CD14-positive monocyte (primary cell): Measurements from ENCODE around the gene DGKQ. TPM values are rescaled to one million over a fixed set of nuclear protein-coding genes. Genes with fewer than 3 reads are reported as not detected.
A peak's percentile ranks its signal among the peaks of the same experiment; 100 is the strongest.

Experiments used
- DNase-seq, 3 donors: peaks; one replicate each; pipeline ENCODE4 v3.0.0-alpha.2; 2011 to 2022
- H2AFZ ChIP-seq: 2 replicates; pipeline ENCODE4 v1.6.0; 2012; ENCODE audit warnings: mild to moderate bottlenecking, low read depth, low read length, inconsistent platforms; ENCODE audit not compliant: insufficient read depth, poor library complexity, severe bottlenecking
- H3K27ac ChIP-seq, 2 donors: 1 replicate in 1 of 2; 2 replicates in 1 of 2; pipeline ENCODE4 v1.5.1; 2012 to 2013; ENCODE audit warnings: low read length in 2 of 2, control low read depth in 1 of 2, inconsistent platforms in 1 of 2, low read depth in 1 of 2, mild to moderate bottlenecking in 1 of 2
- H3K27me3 ChIP-seq, 2 donors: one replicate each; pipeline versions ENCODE4 v1.6.0 to v1.6.1; 2011 to 2013; ENCODE audit warnings: low read length in 2 of 2; ENCODE audit not compliant: control insufficient read depth in 2 of 2, insufficient read depth in 2 of 2
- H3K36me3 ChIP-seq, 2 donors: replicated peaks in 1 of 2; 1 replicate in 1 of 2; 2 replicates in 1 of 2; pipeline versions ENCODE4 v1.5.1 to v1.6.1; 2012 to 2013; ENCODE audit warnings: low read length in 2 of 2, control low read depth in 1 of 2, inconsistent platforms in 1 of 2, mild to moderate bottlenecking in 1 of 2; ENCODE audit not compliant: insufficient read depth in 2 of 2, control insufficient read depth in 1 of 2
- H3K4me1 ChIP-seq, 2 donors: 1 replicate in 1 of 2; 2 replicates in 1 of 2; pipeline versions ENCODE4 v1.5.1 to v1.6.1; 2012 to 2013; ENCODE audit warnings: low read length in 2 of 2, control low read depth in 1 of 2, inconsistent platforms in 1 of 2, mild to moderate bottlenecking in 1 of 2, moderate library complexity in 1 of 2; ENCODE audit not compliant: insufficient read depth in 2 of 2, control insufficient read depth in 1 of 2
- H3K4me2 ChIP-seq: replicated peaks from 2 replicates; pipeline ENCODE3; 2012; ENCODE audit warnings: low read length, moderate library complexity, mild to moderate bottlenecking; ENCODE audit not compliant: poor library complexity, severe bottlenecking; ENCODE audit errors: extremely low read depth
- H3K4me3 ChIP-seq, 3 experiments: fragments of 200-600 bp in 1 of 3; sonication (generic) in 1 of 3; replicated peaks in 1 of 3; 1 replicate in 2 of 3; 2 replicates in 1 of 3; pipeline ENCODE4 v1.5.1; 2011 to 2013; ENCODE audit warnings: low read length in 3 of 3, mild to moderate bottlenecking in 3 of 3, control low read depth in 2 of 3, low read depth in 2 of 3, inconsistent platforms in 1 of 3, moderate library complexity in 1 of 3
- H3K79me2 ChIP-seq: 2 replicates; pipeline ENCODE4 v1.6.0; 2012; ENCODE audit warnings: mild to moderate bottlenecking, control low read depth, inconsistent platforms, low read length, moderate library complexity; ENCODE audit not compliant: insufficient read depth
- H3K9ac ChIP-seq: 2 replicates; pipeline ENCODE4 v1.6.0; 2017; ENCODE audit warnings: low read length, mild to moderate bottlenecking; ENCODE audit not compliant: insufficient read depth, poor library complexity, severe bottlenecking
- H3K9me3 ChIP-seq, 2 donors: replicated peaks in 1 of 2; 1 replicate in 1 of 2; 2 replicates in 1 of 2; pipeline versions ENCODE4 v1.5.1 to v1.6.1; 2012 to 2013; ENCODE audit warnings: low read length in 2 of 2, control low read depth in 1 of 2; ENCODE audit not compliant: control insufficient read depth in 1 of 2, insufficient read depth in 1 of 2
- H4K20me1 ChIP-seq: 2 replicates; pipeline ENCODE4 v1.6.0; 2012; ENCODE audit warnings: mild to moderate bottlenecking, low read length, control low read depth, moderate library complexity; ENCODE audit not compliant: insufficient read depth
- H3K27ac Mint-ChIP-seq, 7 donors: one replicate each; pipeline ENCODE4 v1.8.0; 2020; ENCODE audit warnings: mild to moderate bottlenecking in 7 of 7, mixed read lengths in 7 of 7, moderate library complexity in 6 of 7, inconsistent platforms in 2 of 7
- H3K27me3 Mint-ChIP-seq, 3 donors: one replicate each; pipeline ENCODE4 v1.8.0; 2021 to 2022; ENCODE audit warnings: low read depth in 3 of 3, mild to moderate bottlenecking in 3 of 3, mixed read lengths in 3 of 3, moderate library complexity in 3 of 3, inconsistent platforms in 1 of 3
- H3K36me3 Mint-ChIP-seq, 2 donors: one replicate each; pipeline ENCODE4 v1.8.0; 2020; ENCODE audit warnings: mixed read lengths in 2 of 2, inconsistent platforms in 1 of 2, mild to moderate bottlenecking in 1 of 2
- H3K4me1 Mint-ChIP-seq: one replicate; pipeline ENCODE4 v1.8.0; 2020; ENCODE audit warnings: mild to moderate bottlenecking, mixed read lengths
- H3K4me3 Mint-ChIP-seq, 2 donors: one replicate each; pipeline ENCODE4 v1.8.0; 2020; ENCODE audit warnings: mild to moderate bottlenecking in 2 of 2, mixed read lengths in 2 of 2, moderate library complexity in 1 of 2
- H3K9me3 Mint-ChIP-seq, 7 donors: one replicate each; pipeline ENCODE4 v1.8.0; 2020 to 2022; ENCODE audit warnings: mixed read lengths in 7 of 7, mild to moderate bottlenecking in 6 of 7, moderate library complexity in 6 of 7, inconsistent platforms in 2 of 7
- WGBS: methylation state at CpG from one replicate; pipeline ENCODE4 v1.1.5; 2013; ENCODE audit warnings: missing lambda C conversion rate; ENCODE audit not compliant: insufficient coverage; 5-methylcytosine and 5-hydroxymethylcytosine counted together
- intact Hi-C, 2 donors: fragments of 100-400 bp; cut with micrococcal nuclease; formaldehyde crosslinking; loops; one replicate each; pipeline versions ENCODE4 v1.15.0 to v1.15.1; 2023
- polyA plus RNA-seq, 3 donors: library from polyadenylated mRNA; depleted of rRNA in 1 of 3; unstranded in 2 of 3; stranded (reverse) in 1 of 3; fragments of 300-500 nt in 2 of 3; fragments of >200 nt in 1 of 3; fragmentation: Illumina TruSeq in 2 of 3; gene quantifications; 1 replicate in 2 of 3; 2 replicates in 1 of 3; pipeline ENCODE4 v1.2.3, GENCODE V29; 2012 to 2021
- TF ChIP-seq, protein P1 (sequence below): fragments of 200-600 bp; IDR thresholded peaks from one replicate; pipeline ENCODE4 v1.8.0; 2022; ENCODE audit warnings: antibody characterized with exemption, mild to moderate bottlenecking

Gene DGKQ
- polyA plus RNA-seq, 3 donors, result 0.58 to 23.1 (median 2.4) TPM

GRCh38 chr4:968221-968620, 5.1 kb downstream of the DGKQ start:
- Histone ChIP-seq H3K4me2 (no peak overlapping the region), H4K20me1 (peaks cover 49% of the 10 kb centered on the region), H3K4me1 (peaks cover 20 to 29% of the 10 kb centered on the region in 2 donors), H3K4me3 (no peak overlapping the region), H3K36me3 (peaks cover 12 to 45% of the 10 kb centered on the region in 2 donors), H2AFZ (no peak overlapping the region), H3K9ac (no peak overlapping the region), H3K27ac (no peak overlapping the region), H3K9me3 (no peaks in the 10 kb centered on the region), H3K79me2 (peaks cover 18% of the 10 kb centered on the region), H3K27me3 (peaks cover 0 to 24% of the 10 kb centered on the region in 2 donors)
- WGBS, result 41% methylated on average over 13 of the region's 24 CpGs
- H3K27me3 Mint-ChIP-seq, result peaks cover 4 to 12% (median 9%) of the 10 kb centered on the region in 3 donors
- TF ChIP-seq, protein P1, sequence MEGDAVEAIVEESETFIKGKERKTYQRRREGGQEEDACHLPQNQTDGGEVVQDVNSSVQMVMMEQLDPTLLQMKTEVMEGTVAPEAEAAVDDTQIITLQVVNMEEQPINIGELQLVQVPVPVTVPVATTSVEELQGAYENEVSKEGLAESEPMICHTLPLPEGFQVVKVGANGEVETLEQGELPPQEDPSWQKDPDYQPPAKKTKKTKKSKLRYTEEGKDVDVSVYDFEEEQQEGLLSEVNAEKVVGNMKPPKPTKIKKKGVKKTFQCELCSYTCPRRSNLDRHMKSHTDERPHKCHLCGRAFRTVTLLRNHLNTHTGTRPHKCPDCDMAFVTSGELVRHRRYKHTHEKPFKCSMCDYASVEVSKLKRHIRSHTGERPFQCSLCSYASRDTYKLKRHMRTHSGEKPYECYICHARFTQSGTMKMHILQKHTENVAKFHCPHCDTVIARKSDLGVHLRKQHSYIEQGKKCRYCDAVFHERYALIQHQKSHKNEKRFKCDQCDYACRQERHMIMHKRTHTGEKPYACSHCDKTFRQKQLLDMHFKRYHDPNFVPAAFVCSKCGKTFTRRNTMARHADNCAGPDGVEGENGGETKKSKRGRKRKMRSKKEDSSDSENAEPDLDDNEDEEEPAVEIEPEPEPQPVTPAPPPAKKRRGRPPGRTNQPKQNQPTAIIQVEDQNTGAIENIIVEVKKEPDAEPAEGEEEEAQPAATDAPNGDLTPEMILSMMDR, result no peak
- H3K36me3 Mint-ChIP-seq, result peaks cover 14 to 21% of the 10 kb centered on the region in 2 donors
- no peak for DNase-seq
- no peak overlapping the region for H3K4me3 Mint-ChIP-seq
- no peak overlapping the region for H3K27ac Mint-ChIP-seq
- peaks cover 13% of the 10 kb centered on the region for H3K4me1 Mint-ChIP-seq
- intact Hi-C loops, result no loop called here
- H3K9me3 Mint-ChIP-seq, result peaks cover 0 to 2% (median 0%) of the 10 kb centered on the region in 7 donors

DNA sequence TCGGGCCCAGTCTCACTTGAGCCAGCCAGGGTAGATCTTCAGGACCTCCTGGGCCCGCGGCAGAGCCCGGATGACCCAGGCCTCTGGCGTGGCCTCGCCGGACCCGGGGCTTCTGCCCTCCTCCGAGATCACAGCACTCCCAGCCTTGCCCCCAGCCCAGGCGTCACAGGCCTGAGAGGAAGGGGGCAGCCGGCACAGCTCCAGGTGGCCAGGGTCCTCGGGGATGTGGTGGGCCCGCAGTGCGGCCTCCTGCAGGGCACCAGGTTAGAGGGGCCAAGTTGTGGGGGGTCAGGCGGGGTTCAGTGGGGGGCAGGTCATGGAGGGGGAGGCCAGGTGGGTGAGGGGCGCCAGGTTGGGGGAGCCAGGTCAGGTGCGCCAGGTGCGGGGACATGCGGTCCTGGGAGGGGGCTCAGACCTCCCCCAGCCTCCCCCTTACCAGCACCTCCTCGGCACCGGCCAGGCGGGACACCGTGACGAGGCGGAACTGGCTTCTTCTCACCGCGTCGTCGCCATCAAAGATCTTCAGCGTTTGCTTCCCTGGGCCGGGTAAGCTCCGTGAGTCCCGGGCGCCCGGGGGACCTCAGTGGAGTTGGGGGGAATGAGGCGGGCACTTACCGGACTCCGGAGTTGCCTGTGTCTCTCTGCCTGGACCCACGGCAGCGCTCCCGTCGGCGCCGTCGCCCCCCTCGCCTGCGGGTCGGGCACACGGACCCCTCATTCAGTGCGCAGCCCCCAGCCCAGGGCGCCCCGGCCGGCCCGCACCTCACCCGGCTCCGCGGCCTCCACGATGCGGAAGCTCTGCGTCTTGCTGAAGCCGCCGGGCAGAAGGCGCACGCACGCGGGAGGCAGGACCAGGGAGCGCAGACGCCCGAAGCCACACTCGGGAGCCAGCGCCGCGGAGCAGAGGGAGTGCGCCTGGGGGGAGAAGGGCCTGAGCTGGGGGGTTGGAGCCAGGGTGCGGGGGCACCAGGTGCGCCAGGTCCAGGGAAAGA, 6.0 kb downstream of the DGKQ start:
- TF ChIP-seq, protein P1, result no peak
- Histone ChIP-seq H3K9ac (no peak overlapping the region), H4K20me1 (peaks cover 43% of the 10 kb centered on the region), H3K4me1 (peaks cover 15 to 23% of the 10 kb centered on the region in 2 donors), H3K79me2 (peaks cover 12% of the 10 kb centered on the region), H3K36me3 (peaks cover 15 to 53% of the 10 kb centered on the region in 2 donors), H2AFZ (no peak overlapping the region), H3K4me2 (no peak overlapping the region), H3K9me3 (no peaks in the 10 kb centered on the region), H3K27ac (no peak overlapping the region), H3K27me3 (peaks cover 0 to 22% of the 10 kb centered on the region in 2 donors), H3K4me3 (no peak overlapping the region)
- DNase-seq, result peak in 1 of 3 donors; percentile 23
- peaks cover 11% of the 10 kb centered on the region for H3K4me1 Mint-ChIP-seq
- no peak overlapping the region for H3K27ac Mint-ChIP-seq
- peaks cover 15 to 23% of the 10 kb centered on the region in 2 donors for H3K36me3 Mint-ChIP-seq
- peak overlapping the region in 1 of 2 donors; percentile 64 for H3K4me3 Mint-ChIP-seq
- peaks cover 4 to 11% (median 9%) of the 10 kb centered on the region in 3 donors for H3K27me3 Mint-ChIP-seq
- intact Hi-C loops, result no loop called here
- 33% methylated on average over 54 of the region's 76 CpGs for WGBS
- H3K9me3 Mint-ChIP-seq, result peaks cover 0 to 2% (median 0%) of the 10 kb centered on the region in 7 donors
